Measurements from ENCODE around the gene KLRF1. TPM values are rescaled to one million over a fixed set of nuclear protein-coding genes. Genes with fewer than 3 reads are reported as not detected.
"Not testable (repeated sequence)": the region's sequence is repeated elsewhere in the genome, so short reads cannot be mapped to it uniquely, and the experiment has no call there.

The KLRF1 gene
- total RNA-seq, 1 donor from 2014 or later = not detected

- DNase-seq (ENCODE audit: extremely low read depth, low read depth, low spot score) = no peak
Observed at GRCh38 chr12:9868951-9869306, 41.6 kb downstream of the KLRF1 start.

GRCh38 chr12:9869307-9870161, 42.3 kb downstream of the KLRF1 start, which contains the start of gene CLEC2B:
CLEC2B (minus strand) TSS chr12:9869354.
- peak; percentile 82 for DNase-seq (ENCODE audit: extremely low read depth, low read depth, low spot score)

GRCh38 chr12:9870286-9870866, 43.1 kb downstream of the KLRF1 start:
- DNase-seq (ENCODE audit: extremely low read depth, low read depth, low spot score) = no peak

GRCh38 chr12:9872162-9872561, 44.9 kb downstream of the KLRF1 start:
- no peak for DNase-seq (ENCODE audit: extremely low read depth, low read depth, low spot score)

- no peak for DNase-seq (ENCODE audit: extremely low read depth, low read depth, low spot score)
Observed at GRCh38 chr12:9872742-9873141, 45.5 kb downstream of the KLRF1 start.

GRCh38 chr12:9876120-9876519, 48.8 kb downstream of the KLRF1 start:
- DNase-seq (ENCODE audit: extremely low read depth, low read depth, low spot score) = not testable (repeated sequence)

GRCh38 chr12:9880532-9881078, 53.3 kb downstream of the KLRF1 start:
- no peak for DNase-seq (ENCODE audit: extremely low read depth, low read depth, low spot score)

- no peak for DNase-seq (ENCODE audit: extremely low read depth, low read depth, low spot score)
Observed at GRCh38 chr12:9881246-9881645, 54.0 kb downstream of the KLRF1 start, which contains the start of gene KLRF2. KLRF2 (plus strand) TSS chr12:9881489; CDS start chr12:9881596, 107 bp downstream.

- no peak for DNase-seq (ENCODE audit: extremely low read depth, low read depth, low spot score)
Observed at GRCh38 chr12:9881988-9882387, 54.7 kb downstream of the KLRF1 start.

- no peak for DNase-seq (ENCODE audit: extremely low read depth, low read depth, low spot score)
Observed at GRCh38 chr12:9883175-9883574, 55.9 kb downstream of the KLRF1 start.

GRCh38 chr12:9888665-9889273, 61.5 kb downstream of the KLRF1 start:
- no peak for DNase-seq (ENCODE audit: extremely low read depth, low read depth, low spot score)

Other genes with a start within 250 kb of the KLRF1 start
- not detected in 2 replicates for gene KLRB1, start 219.6 kb upstream of the KLRF1 start, total RNA-seq
- gene CLEC2D, start 157.8 kb upstream of the KLRF1 start, total RNA-seq = 2.9 and 8.7 TPM in 2 replicates
- not detected in 2 replicates for gene CLECL1, start 94.4 kb upstream of the KLRF1 start, total RNA-seq
- 16.9 and 32.5 TPM in 2 replicates for gene CD69, start 66.6 kb upstream of the KLRF1 start, total RNA-seq
- gene CLEC2B, start 41.9 kb downstream of the KLRF1 start, total RNA-seq = 31.2 and 51.1 TPM in 2 replicates
- not detected in 2 replicates for gene KLRF2, start 54.0 kb downstream of the KLRF1 start, total RNA-seq
- not detected in 2 replicates for gene CLEC2A, start 104.9 kb downstream of the KLRF1 start, total RNA-seq
- gene CLEC12A, start 143.9 kb downstream of the KLRF1 start, total RNA-seq = not detected in 2 replicates
- 0.18 TPM in 1 of 2 replicates, not detected in the other for gene CLEC1B, start 171.6 kb downstream of the KLRF1 start, total RNA-seq
- gene CLEC12B, start 183.1 kb downstream of the KLRF1 start, total RNA-seq = not detected in 2 replicates
- not detected in 2 replicates for gene CLEC9A, start 203.2 kb downstream of the KLRF1 start, total RNA-seq

Data from glomerular endothelial cell (primary cell).